ENCODE data around the gene LRMDA.

DNA sequence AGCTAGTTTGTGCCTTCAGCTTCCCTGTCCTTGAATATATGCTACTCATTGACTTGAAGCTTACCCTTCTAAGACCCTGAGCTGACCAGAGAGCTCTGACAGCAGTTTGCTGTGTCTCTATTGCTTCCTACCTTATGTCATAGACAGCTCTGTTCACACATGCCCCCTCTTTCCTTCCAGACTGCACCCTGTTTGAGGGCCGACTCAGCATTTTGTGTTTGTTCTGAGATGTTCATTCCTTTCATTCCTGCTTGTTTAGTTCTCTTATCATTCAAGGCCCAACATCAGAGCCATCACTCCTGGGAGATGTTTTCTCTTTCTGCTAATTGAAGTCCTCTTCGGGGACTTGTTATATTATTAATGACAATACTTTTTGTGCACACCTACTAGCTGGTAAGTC lies 518.9 kb downstream of the LRMDA start:
- TF ChIP-seq TEAD4 (IDR thresholded peaks at IDR 0.05) (no peak), EP300 (IDR thresholded peaks at IDR 0.05; ENCODE audit: borderline replicate concordance) (no peak), RAD21 (IDR thresholded peaks at IDR 0.05; ENCODE audit: low read depth) (no peak), YY1 (IDR thresholded peaks at IDR 0.05; ENCODE audit: low read depth) (no peak), NFIC (IDR thresholded peaks at IDR 0.05) (no peak), CEBPB (IDR thresholded peaks at IDR 0.05) (no peak), TCF12 (IDR thresholded peaks at IDR 0.05; ENCODE audit: low read depth) (no peak)
- TF ChIP-seq, protein P1, sequence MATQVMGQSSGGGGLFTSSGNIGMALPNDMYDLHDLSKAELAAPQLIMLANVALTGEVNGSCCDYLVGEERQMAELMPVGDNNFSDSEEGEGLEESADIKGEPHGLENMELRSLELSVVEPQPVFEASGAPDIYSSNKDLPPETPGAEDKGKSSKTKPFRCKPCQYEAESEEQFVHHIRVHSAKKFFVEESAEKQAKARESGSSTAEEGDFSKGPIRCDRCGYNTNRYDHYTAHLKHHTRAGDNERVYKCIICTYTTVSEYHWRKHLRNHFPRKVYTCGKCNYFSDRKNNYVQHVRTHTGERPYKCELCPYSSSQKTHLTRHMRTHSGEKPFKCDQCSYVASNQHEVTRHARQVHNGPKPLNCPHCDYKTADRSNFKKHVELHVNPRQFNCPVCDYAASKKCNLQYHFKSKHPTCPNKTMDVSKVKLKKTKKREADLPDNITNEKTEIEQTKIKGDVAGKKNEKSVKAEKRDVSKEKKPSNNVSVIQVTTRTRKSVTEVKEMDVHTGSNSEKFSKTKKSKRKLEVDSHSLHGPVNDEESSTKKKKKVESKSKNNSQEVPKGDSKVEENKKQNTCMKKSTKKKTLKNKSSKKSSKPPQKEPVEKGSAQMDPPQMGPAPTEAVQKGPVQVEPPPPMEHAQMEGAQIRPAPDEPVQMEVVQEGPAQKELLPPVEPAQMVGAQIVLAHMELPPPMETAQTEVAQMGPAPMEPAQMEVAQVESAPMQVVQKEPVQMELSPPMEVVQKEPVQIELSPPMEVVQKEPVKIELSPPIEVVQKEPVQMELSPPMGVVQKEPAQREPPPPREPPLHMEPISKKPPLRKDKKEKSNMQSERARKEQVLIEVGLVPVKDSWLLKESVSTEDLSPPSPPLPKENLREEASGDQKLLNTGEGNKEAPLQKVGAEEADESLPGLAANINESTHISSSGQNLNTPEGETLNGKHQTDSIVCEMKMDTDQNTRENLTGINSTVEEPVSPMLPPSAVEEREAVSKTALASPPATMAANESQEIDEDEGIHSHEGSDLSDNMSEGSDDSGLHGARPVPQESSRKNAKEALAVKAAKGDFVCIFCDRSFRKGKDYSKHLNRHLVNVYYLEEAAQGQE (IDR thresholded peaks at IDR 0.05; ENCODE audit: low read depth) = no peak
- TF ChIP-seq, protein P2, sequence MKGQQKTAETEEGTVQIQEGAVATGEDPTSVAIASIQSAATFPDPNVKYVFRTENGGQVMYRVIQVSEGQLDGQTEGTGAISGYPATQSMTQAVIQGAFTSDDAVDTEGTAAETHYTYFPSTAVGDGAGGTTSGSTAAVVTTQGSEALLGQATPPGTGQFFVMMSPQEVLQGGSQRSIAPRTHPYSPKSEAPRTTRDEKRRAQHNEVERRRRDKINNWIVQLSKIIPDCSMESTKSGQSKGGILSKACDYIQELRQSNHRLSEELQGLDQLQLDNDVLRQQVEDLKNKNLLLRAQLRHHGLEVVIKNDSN (IDR thresholded peaks at IDR 0.05) = no peak

Measured in Ishikawa (cell line).